NCI-H1417 (cell line): Measurements from ENCODE around the gene TWIST2.

Experiments used
- DNase-seq, 3 experiments: peaks; one replicate each; lab custom pipeline; 2025; lab: John Stamatoyannopoulos, UW

TWIST2 gene

DNA sequence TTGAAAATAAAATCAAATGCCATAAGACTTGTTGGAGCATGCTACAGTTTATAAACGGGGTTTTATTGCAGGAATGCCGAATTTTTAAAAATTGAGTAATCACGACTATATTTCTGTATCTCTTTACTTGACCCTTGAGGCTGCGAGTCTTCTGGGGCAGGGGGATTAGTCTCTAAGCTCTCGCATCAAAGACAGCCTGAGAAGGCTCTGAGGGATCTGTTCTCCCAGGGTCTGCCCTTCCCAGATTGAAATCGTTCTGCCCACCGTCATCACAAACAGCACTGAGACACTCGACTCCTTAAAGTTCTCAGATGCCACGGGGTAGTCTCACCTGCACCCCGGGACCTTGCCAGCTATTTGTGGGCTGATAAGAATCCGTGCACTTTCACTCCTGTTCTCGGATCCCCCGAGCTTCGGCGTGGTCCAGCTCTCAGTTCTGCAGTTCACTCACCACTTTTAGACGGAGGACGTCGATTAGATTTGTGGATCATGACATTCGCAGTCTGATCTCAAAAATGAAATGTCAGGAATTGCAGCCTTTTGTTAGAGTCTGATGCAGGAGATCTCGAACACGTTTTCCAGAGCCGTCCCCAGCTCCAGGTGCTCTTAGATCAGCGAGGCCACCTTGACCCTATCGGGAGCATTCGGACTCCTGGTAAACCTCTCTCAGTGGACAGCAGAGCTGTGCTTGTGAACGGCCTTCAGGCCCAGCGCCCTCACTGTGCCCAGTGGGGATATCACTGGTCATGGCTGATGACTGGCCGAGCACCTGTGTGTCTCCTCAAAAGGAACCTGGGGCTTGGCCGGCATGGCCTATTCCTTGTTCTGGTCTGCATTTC, 43.0 kb downstream of the TWIST2 start:
- no peak for DNase-seq

DNA sequence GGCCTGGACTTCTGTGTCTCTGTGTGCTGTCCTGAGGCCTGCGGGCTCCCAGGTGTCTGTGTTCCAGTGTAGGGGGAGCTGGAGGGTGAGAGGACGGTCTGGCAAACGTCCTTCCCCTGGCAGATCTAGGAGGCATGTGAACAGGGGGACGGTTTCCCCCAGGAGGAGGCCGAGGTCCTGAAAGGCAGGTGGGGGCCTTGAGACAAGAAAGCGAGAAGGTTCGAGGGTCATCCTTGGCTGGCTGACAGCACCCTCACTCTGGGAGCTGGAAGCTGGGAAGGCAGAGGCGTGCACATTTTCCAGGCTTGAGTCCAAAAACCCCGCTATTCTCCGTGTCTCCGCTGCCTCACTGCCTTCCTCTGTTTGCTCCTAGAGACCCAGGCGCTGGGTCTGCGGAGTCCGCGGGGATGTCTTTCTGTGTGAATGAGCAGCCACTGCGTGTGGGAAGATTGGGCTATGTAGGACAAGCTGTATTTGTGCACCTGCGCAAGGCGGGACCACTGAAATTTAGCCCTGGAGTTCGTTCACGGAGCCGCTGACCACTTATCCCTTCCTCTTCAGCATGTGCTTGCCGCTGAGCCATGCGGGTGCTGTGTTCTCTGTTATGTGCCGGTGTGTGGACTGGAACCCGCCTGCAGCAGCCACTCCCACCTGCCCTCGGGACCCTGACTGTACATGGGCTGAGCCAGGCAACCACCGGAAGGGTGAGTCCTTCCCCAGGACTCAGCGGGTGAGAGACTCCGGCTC, 43.7 kb downstream of the TWIST2 start:
- DNase-seq = peak in 1 of 3 experiments; percentile 11

DNA sequence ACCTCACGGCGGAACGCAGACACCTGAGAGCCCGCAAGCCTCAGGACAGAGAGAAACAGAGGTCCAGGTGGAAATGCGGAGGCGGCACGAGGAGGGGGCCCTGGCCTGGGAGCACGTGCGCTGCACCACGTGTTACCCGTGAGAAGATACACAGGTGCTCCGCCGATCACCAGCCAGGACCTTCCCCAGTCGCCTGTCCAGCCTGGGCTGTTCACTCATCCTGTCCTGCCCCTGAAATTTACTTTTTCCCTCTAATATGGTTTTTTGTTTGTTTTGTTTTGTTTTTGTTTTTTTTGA, 44.3 kb downstream of the TWIST2 start:
- DNase-seq = no peak

DNA sequence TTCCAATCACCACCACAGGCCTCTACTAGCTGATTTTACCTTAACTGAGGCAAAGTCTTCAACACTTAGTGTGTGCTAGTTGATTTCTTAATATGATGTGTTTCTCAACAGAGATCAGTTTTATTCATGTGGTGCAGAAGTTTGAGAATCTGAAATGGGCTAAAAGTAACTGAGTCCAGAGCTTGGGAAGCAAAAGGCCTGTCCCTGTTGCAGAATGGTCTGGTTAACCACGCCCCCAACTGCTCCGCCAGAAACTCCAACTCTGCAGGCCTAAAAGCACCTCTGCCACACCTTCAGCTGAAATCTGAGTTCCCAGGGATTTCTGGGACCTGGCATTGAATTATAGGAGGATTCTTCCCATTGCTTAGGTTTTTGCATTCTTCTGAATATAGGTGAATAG, 44.9 kb downstream of the TWIST2 start:
- DNase-seq = no peak

DNA sequence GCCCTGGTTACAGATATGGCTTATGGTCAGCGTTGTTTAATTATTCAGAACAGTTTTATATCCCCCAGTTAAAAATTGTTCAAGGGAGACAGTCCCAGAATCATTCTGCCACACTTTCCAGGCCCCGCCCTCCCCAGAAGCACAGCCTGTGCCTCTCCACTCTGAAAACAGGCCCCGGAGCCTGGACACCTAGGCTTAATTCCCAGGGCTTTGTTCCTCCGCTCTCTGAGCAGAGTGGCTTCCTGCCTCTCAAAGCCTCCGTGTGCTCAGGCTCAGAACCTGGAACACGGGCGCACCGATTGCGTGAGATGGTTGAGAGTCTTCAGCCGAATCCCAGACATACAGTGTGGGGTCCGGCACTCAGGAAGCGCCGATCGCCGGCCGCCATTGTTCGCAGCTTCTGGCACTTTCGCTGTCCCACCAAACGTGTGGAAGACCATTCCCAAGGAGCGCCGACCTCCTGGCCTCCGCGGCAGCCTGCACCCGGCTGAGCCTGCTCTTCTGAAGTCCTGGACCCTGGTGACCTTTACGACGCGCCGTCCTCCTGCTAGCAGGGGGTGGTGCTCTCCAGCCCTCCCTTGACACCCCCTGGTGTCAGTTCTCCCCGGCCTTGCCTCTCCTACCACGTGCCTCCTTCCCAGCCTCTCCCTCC, 45.6 kb downstream of the TWIST2 start:
- no peak for DNase-seq

DNA sequence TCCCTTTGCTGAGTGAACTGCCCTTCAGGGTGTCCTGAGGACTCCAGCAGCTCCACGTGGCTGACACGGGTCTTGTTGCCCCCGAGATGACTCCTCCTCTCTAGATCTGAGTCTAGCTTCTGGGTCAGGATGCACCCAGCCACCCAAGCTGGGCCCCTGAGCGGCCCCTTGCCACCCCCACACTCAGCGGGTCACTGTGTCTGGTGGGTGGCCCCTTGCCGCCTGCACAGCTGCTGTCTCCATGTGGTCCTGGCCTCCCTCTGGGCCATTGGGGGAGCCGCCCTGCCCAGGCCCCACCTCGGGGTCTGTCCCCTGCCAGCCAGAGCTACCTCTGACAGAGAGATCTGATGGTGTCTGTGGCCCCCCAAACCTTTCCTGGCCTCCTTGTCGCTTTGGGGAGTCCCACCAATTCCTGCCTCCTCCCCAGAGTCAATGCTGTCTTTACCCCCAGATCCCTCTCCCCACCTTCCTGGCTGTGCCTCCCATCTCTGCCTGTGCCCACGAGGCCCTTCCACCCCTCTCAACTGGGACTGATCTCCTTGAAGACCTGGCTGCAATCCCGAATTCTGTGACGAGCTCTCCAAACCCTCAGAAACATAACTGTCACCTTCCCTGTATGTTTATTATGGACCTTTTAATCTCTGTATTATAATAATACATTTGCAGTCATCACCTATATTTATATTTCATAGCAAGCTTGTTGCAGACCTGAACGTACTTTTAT, 46.5 kb downstream of the TWIST2 start:
- DNase-seq = no peak

DNA sequence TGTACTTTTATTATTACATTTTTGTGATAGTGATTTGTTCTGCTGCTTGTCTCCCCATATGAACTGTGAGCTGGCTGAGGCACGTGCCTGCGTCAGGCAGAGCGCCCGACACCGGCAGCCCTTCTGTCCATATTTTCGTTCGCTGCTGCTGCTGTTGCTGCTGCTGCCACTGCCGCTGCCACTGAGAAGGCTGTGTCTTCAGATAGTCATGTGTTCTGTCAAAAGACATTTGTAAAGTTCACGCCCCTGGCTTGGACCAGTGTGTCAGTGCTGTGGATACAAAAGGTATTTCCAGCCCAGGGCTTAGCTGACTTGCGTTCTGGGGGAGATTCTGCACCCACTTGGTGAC, 47.0 kb downstream of the TWIST2 start:
- DNase-seq = no peak

DNA sequence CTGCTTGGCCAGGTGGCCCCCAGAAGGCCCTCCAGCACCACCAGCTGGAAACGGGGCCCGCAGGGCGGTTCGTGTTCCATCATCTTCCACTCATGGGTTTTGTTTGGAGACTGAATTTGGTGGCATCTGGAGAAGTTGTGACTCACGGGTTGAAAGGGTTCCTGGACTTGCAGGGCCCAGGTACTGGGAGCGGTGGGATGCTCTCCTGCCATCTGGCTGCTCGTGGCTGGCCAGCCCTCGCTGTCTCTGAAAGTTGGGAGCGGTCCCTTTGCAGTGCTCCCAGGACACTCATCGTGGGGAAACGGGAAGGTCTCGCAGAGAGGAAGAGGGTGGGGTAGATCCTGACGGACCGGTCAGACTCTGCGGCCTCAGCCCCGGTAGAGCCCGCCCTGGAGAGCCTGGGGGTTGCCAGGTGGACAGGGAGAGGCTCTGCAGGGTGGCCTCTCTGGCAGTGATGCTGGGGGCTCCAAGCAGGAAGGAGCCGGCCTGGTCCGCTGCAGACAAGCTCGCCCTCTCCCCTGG, 47.5 kb downstream of the TWIST2 start:
- DNase-seq = no peak

DNA sequence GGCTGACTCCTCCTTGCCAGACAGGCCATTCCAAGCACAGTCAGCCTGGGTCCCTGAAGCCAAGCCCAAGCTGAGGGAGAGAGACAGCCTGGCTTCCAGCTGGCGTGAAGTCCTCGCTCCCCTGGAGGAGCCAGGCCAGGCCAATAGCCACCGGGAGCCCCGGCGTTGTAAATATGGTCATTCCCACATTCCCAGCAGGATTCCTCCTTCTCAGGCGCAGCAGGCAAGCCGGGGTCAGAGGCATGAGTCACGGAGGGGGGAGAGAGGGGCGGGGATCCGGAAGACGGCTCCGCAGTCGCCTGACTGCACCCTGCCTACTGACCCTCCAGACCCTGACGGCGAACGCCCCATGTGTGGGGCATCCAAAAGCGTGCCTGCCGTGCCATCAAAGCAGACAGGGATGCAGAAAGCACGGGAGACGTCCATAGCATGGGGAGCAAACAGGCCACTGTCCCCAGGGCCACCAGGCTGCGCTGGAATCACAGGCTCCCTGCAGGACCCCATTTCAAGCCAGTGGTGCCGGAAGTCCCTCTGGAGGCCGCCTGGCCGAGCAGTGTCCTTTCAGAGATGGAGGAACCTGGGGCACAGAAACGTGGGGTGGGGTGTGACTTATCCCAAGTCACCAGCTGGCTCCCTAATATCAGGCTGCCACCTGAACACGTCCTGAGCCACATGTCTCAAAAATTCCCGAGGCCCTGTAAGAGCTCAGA, 48.2 kb downstream of the TWIST2 start:
- peak in 2 of 3 experiments; percentile 17 to 53 for DNase-seq

DNA sequence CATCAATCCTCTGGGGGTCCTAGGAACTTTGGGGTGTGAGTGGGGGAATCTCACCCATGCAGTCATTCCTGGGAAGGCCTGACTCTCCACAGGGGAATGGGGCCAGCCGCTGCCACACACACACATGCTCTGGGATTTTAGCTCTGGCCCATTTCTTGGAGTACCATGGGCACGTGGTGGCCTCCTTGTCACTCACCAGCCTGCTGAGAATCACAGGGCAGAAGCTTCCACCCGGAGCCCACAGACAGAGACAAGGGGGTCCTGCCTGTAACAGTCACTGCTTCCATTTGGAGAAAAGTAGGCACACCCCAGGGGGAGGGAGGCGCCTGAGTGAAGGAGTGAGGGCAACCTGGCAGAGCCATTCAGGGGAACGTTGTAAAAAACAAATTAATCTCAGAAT, 48.8 kb downstream of the TWIST2 start:
- DNase-seq = no peak

DNA sequence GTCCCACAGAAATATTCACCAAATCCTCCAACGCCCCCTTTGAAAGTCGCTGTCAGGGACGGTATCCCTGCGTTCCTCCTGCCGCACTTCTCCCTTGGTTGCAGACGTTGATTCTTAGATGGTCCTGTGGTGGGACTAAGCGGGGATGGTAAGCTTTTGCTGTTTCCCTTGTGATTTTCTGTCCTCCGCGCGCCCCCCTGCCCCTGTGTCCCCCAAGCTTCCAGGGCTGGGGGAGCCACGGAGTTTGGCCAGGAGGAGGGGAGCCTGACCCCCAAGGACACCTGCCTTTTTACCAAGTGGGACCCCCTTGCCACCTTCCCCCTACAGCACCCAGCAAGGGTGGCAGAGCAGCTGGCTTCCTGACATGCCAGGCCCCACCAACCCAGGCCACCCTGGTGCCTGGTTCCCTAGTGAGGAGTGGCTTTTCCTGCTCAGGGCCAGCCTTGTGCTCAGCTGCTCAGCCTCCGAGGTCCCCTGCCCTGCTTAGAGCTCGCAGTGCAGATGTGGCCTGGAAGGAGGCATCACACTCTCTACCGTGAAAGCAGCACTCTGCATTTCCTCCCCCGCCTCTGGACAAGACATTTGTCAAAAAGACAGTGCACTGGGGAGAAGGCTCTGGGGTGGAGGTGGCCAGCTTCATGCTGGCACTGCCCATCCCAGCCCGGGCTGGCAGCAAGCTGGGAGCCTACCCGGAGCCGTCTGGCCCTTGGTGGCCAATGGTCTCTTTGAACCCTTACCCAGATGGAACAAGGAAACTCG, 49.4 kb downstream of the TWIST2 start:
- no peak for DNase-seq

DNA sequence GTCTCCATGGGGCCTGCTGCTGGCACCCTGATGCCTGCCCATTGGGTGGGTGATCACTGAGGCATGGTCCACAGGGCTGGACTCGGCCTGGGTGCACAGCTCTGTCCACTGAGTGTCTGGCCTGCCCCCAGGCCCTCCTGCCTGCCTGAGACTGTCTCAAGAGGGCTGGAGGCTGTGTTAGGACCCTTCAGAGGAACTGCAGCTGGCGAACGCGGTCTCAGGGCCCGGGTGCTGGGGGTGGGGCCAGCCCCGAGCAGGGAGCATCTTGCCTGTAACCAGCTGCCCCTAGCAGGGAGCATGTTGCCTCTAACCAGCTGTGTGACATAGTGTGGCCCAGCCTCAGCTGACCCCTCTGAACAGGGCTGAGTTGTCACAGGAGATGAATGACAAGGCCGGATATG, 50.0 kb downstream of the TWIST2 start:
- DNase-seq = no peak

DNA sequence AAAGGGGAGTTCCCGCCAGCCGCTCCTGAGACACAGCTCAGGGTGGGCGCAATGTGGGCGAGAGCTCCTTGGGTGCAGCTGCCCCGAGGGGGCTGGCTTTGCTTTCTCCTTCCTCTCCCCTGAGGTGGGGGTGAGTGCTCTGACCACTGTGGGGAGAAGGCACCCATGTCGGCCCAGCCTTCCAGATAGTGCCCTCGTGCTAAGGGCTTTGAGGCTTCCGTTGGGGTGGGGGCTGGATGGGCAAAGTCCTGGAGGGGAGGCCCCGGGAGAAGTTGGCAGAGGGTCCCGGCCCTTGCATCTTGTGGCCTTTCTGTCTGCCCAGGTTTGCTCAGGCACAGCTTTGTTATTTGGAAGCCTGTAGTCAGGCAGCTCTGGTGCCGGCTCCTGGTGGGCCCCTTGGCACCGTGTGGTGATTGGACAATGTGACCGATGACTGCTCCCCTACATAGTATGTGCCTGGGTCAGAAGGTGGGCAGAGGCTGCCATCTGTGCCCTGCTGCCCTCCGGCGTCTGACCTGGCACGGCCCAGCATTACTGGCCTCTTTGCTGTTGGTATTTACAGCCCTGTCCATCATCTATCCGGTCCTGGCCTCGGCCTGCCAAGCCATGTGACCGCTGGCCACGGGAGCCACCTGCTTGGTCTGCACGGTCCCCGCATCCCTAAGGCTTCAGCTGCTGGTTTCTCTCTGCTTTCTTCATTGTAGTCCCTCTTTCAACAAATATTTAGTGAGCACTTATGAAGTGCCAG, 50.8 kb downstream of the TWIST2 start:
- DNase-seq = no peak

DNA sequence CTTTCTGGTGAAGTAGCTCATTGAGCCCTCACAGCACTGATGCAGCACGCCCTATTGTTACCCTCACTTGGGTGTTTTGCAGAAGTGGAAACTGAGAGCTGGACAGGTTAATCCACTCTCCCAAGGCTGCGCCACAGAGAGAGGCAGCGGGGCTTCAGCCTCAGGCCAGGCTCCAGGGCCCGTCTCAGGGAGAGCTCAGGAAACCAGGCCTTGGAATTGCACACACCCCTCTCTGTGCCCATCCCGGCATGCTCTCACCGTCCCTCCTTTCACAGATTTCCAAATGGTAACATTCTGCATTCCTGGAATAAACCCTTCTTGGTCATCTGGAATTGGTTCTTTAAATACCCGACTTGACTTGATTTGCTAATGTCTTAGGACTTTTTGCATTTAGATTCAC, 51.5 kb downstream of the TWIST2 start:
- no peak for DNase-seq

DNA sequence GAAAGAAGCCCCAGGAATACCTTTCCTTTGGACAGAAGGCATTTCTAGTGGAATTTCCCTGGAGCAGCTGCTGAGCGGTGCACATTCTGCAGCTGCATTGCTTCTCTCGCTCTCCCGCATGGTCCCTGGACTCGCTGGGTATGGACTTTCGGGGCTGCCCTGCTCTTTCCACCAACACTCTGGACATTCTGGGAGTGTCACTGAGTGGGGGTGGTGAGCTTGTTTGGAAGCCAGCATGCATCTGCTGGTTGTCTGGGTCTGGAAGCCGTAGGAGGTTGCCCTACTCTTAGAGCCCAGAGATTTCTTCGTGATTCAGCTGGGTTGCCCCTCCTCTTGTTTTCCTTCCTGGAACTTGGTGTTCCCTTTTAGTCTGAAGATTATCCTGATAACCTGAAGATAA, 52.6 kb downstream of the TWIST2 start:
- no peak for DNase-seq

DNA sequence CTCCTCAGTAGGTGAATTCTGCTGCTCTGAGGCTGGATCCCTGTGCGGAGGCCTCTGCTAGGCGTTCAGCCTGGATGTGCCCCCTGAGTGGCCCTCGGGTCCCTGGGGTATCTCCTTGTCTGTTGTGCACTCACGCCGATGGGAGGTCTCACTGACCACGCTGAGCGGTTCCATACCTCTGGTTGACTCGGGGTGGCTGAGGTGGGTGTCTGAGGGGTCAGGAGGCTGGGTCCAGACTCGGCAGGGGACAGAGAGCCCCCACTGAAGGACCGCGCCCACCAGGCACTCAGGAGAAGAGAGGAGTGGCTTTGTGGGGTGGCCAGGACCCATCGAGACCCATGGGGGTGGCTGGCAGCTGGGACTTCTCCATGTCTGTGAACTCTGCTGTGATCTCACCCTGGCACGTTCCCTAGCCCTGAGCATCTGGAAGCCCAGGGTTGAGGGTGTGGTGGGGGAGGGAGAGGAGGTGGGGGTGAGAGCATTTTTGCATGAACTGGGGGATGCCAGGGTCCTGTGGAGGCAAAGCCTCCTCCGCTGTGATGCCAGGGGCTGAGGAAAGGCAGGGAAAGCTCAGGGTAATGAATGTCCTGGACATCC, 53.7 kb downstream of the TWIST2 start:
- no peak for DNase-seq

DNA sequence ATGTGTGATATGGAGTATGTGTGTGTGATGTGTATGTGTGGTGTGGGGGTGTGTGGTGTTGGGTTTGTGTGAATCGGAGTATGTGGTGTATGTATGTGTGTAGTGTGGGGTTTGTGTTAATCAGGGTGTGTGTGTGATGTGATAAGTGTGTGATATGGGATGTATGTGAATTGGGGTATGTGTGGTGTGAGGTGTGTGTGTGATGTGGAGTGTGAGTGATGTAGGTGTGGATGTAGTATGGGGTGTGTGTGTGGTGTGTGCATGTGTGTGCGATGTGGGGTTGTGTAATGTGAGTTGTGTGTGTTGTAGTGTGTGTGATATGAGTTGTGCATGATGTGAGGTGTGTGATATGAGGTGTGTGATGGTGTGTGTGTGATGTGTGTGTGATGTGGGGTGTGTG, 54.4 kb downstream of the TWIST2 start:
- no peak for DNase-seq

DNA sequence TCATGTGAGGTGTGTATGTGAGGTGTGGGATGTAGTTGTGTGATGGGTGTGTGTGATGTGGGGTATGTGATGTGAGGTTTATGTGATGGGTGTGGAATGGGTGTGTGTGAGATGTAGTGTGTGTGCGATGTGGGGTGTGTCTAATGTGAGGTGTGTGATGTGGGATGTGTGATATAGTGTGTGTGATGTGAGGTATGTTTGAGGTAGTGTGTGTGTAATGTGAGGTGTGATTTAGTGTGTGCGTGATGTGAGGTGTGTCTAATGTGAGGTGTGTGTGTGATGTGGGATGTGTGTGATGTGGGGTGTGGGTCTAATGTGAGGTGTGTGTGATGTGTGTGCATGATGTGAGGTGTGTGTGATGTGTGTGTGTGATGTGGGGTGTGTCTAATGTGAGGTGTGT, 55.3 kb downstream of the TWIST2 start:
- DNase-seq = no peak

DNA sequence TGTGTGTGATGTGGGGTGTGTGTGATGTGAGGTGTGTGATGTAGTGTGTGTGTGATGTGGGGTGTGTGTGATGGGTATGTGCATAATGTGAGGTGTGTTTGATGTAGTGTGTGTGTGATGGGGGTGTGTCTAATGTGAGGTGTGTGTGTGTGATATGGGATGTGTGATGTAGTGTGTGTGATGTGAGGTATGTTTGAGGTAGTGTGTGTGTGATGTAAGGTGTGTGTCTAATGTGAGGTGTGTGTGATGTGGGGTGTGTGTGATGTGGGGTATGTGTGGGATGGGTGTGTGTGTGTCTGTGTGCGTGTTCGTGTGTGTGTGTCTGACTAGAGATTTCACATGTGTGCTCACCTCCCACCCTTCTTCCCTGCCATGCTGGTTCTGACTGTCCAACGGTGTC, 56.3 kb downstream of the TWIST2 start:
- DNase-seq = no peak

DNA sequence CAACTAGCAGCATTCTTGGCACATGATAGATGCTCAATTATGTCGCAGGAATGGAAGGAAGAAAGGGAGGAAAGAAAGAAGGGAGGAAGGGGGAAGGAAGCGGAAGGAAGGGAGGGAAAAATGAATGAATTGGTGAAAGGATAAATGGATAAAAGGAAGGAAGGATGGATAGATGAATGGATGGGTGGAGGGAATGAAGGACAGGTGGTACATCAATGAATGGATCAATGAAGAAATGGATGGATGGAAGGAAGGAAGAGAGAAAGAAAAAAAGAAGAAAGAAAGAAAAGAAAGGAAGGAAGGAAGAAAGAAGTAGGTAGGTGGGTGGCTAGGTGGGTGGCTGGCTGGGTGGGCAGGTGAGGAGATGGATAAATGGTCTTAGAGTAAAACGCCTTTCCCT, 56.8 kb downstream of the TWIST2 start:
- DNase-seq = no peak
